PC-3 (cell line): Measurements from ENCODE around the gene SYT7. TPM values are rescaled to one million over a fixed set of nuclear protein-coding genes. Genes with fewer than 3 reads are reported as not detected.

ENCODE experiments used
- ATAC-seq: fragments of 200-7000 bp; cut with Tn5 transposase; 2 replicates; pipeline ENCODE4 v1.9.1; 2020; ENCODE audit warnings: mild to moderate bottlenecking, moderate library complexity
- BruUV-seq: library from RNA; stranded (reverse); fragments of 400-500 nt; replicated peaks from 2 replicates; lab custom pipeline; 2021; lab: Mats Ljungman, UMichigan
- CTCF ChIA-PET: fragments of 300-600 bp; sonication (Branson Sonifier 250); formaldehyde crosslinking; loops from one replicate; lab custom pipeline; 2022; ENCODE audit warnings: antibody characterized with exemption; lab: Charles Lee
- POLR2A ChIA-PET: fragments of 300-600 bp; sonication (Branson Sonifier 250); formaldehyde crosslinking; loops from one replicate; lab custom pipeline; 2022; ENCODE audit warnings: antibody characterized with exemption; ENCODE audit not compliant: unreplicated experiment; lab: Charles Lee
- DNase-seq: peaks from one replicate; pipeline ENCODE4 v3.0.0-alpha.2; 2015
- H2AFZ ChIP-seq: fragments of 300-600 bp; sonication (generic); 2 replicates; pipeline ENCODE4 v1.6.0; 2016; ENCODE audit warnings: antibody characterized with exemption, low read length
- H3F3A ChIP-seq: fragments of 300-600 bp; sonication (generic); one replicate; pipeline ENCODE4 v1.6.0; 2017; ENCODE audit warnings: antibody characterized with exemption, low read length, control low read depth, mild to moderate bottlenecking; ENCODE audit not compliant: unreplicated experiment
- H3K27ac ChIP-seq: fragments of 300-600 bp; sonication (generic); 2 replicates; pipeline ENCODE4 v1.5.1; 2016; ENCODE audit warnings: mild to moderate bottlenecking, low read length
- H3K27me3 ChIP-seq: fragments of 300-600 bp; sonication (generic); 2 replicates; pipeline ENCODE4 v1.6.1; 2016; ENCODE audit warnings: low read length, mixed read lengths
- H3K36me3 ChIP-seq: fragments of 300-600 bp; sonication (generic); 2 replicates; pipeline ENCODE4 v1.6.1; 2016; ENCODE audit warnings: low read depth, mixed run types, low read length, mixed read lengths
- H3K4me1 ChIP-seq: fragments of 300-600 bp; sonication (generic); 2 replicates; pipeline ENCODE4 v1.5.1; 2016; ENCODE audit warnings: low read length; ENCODE audit not compliant: insufficient read depth
- H3K4me2 ChIP-seq: fragments of 300-600 bp; sonication (generic); 2 replicates; pipeline ENCODE4 v1.6.0; 2016; ENCODE audit warnings: low read length
- H3K4me3 ChIP-seq: fragments of 300-600 bp; sonication (generic); 2 replicates; pipeline ENCODE4 v1.5.1; 2016; ENCODE audit warnings: mild to moderate bottlenecking, low read length, mixed read lengths
- H3K79me2 ChIP-seq: fragments of 300-600 bp; sonication (generic); 2 replicates; pipeline ENCODE4 v1.6.1; 2017; ENCODE audit warnings: low read length, mixed read lengths
- H3K9ac ChIP-seq: fragments of 300-600 bp; sonication (generic); 2 replicates; pipeline ENCODE4 v1.6.0; 2016; ENCODE audit warnings: mild to moderate bottlenecking, low read length
- H3K9me2 ChIP-seq: fragments of 300-600 bp; sonication (generic); replicated peaks from 2 replicates; pipeline ENCODE4 v1.6.1; 2016; ENCODE audit warnings: mixed run types, low read length, mixed read lengths
- H3K9me3 ChIP-seq: fragments of 300-600 bp; sonication (generic); 2 replicates; pipeline ENCODE4 v1.6.1; 2016; ENCODE audit warnings: low read length, mixed read lengths
- H4K20me1 ChIP-seq: fragments of 300-600 bp; sonication (generic); 2 replicates; pipeline ENCODE4 v1.6.1; 2016; ENCODE audit warnings: low read length, mixed read lengths
- EZH2 ChIP-seq: fragments of 300-600 bp; sonication (generic); IDR thresholded peaks from one replicate; pipeline ENCODE4 v1.6.1; 2017; ENCODE audit warnings: antibody characterized with exemption, mild to moderate bottlenecking, low read length; ENCODE audit not compliant: unreplicated experiment
- EZH2phosphoT487 ChIP-seq: fragments of 300-600 bp; sonication (generic); IDR thresholded peaks from 2 replicates; pipeline ENCODE4 v1.6.1; 2018; ENCODE audit warnings: mild to moderate bottlenecking, antibody characterized with exemption, low read length, borderline replicate concordance
- intact Hi-C: fragments of 100-400 bp; cut with micrococcal nuclease; formaldehyde crosslinking; loops from 2 replicates; pipeline ENCODE4 v1.9.0; 2023
- total RNA-seq: library from RNA; depleted of rRNA; stranded (reverse); fragments of >200 nt; gene quantifications from 2 replicates; pipeline ENCODE4 v1.2.3, GENCODE V29; 2014
- TF ChIP-seq, protein P1 (sequence below): fragments of 300-600 bp; sonication (generic); conservative IDR thresholded peaks from 2 replicates; pipeline ENCODE4 v1.5.1; 2017; ENCODE audit warnings: antibody characterized with exemption, low read depth, mild to moderate bottlenecking, low read length

Gene SYT7
- total RNA-seq, 1 experiment from 2014 or later = 23.2 TPM

DNA sequence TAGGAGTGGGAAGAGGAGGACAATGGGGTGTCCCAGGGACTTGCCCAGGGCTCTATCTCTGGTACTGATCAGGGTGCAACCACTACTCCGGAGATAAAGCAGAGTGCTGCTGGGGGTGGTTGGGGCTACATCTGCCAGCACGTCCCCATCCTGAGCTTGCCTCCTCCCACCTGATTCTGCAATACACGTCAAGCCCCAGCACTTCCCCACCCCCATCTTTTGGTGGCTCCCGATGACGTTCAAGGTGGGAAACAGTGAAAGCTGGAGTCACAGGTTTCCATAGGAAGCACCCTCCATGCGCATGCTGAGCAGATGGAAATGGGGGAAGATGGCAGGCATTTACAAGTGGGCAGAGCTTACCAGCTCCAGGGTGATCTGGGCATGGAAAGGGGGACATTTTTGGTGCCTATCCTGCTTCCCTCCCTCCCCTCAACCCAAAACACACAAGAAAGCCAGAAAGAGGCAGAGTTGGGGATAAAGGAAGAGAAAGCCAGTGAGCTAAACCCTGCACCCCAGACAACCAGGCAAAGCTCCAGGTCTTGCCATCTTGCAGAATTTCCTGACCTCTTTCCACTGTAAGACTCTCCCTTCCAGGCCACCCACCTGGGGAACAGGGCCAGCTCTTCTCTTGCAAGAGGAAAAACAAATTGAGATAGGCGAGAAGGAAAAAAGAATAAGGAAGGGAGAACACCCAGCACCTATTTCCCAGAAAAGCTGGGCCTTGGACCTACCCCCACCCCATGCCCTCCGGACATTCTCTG is 15.8 kb downstream of the SYT7 start:
- no TSS peak for BruUV-seq

GRCh38 chr11:61560751-61561150 is 20.1 kb downstream of the SYT7 start:
- BruUV-seq = no TSS peak
- no peaks in the 10 kb centered on the region for H4K20me1 ChIP-seq
- no peak for ATAC-seq
- H3K27ac ChIP-seq = no peak overlapping the region
- intact Hi-C loops = no loop called here
- DNase-seq = no peak
- TF ChIP-seq, protein P1, sequence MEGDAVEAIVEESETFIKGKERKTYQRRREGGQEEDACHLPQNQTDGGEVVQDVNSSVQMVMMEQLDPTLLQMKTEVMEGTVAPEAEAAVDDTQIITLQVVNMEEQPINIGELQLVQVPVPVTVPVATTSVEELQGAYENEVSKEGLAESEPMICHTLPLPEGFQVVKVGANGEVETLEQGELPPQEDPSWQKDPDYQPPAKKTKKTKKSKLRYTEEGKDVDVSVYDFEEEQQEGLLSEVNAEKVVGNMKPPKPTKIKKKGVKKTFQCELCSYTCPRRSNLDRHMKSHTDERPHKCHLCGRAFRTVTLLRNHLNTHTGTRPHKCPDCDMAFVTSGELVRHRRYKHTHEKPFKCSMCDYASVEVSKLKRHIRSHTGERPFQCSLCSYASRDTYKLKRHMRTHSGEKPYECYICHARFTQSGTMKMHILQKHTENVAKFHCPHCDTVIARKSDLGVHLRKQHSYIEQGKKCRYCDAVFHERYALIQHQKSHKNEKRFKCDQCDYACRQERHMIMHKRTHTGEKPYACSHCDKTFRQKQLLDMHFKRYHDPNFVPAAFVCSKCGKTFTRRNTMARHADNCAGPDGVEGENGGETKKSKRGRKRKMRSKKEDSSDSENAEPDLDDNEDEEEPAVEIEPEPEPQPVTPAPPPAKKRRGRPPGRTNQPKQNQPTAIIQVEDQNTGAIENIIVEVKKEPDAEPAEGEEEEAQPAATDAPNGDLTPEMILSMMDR = no peak
- TF ChIP-seq EZH2phosphoT487 = no peak
- no peak for TF ChIP-seq EZH2
- no peaks in the 10 kb centered on the region for H3K36me3 ChIP-seq
- H3K4me3 ChIP-seq = no peak overlapping the region
- no peak overlapping the region for H3K9ac ChIP-seq
- peaks cover 4% of the 10 kb centered on the region for H3K4me1 ChIP-seq
- H3F3A ChIP-seq = no peaks in the 10 kb centered on the region
- H3K27me3 ChIP-seq = no peaks in the 10 kb centered on the region
- H3K4me2 ChIP-seq = no peak overlapping the region
- H3K79me2 ChIP-seq = no peaks in the 10 kb centered on the region
- no peak overlapping the region for H2AFZ ChIP-seq
- no peaks in the 10 kb centered on the region for H3K9me3 ChIP-seq
- CTCF ChIA-PET = no interaction called here
- no peaks in the 10 kb centered on the region for H3K9me2 ChIP-seq
- POLR2A ChIA-PET = no interaction called here

More for the DNA sequence above, 15.8 kb downstream of the SYT7 start:
- 0 out of 2 replicates have a peak, but pooled peaks cover 6% of the 10 kb centered on the region for H4K20me1 ChIP-seq
- H3K27me3 ChIP-seq = no peaks in the 10 kb centered on the region
- H3K9me3 ChIP-seq = no peaks in the 10 kb centered on the region
- no peak overlapping the region for H3K9ac ChIP-seq
- ATAC-seq (no peak), DNase-seq (no peak)
- POLR2A ChIA-PET = no interaction called here
- no peak overlapping the region for H3K4me2 ChIP-seq
- H3K9me2 ChIP-seq = no peaks in the 10 kb centered on the region
- no peaks in the 10 kb centered on the region for H3K79me2 ChIP-seq
- H2AFZ ChIP-seq = no peak overlapping the region
- H3F3A ChIP-seq = no peaks in the 10 kb centered on the region
- intact Hi-C loops = no loop called here
- TF ChIP-seq, protein P1 = no peak
- TF ChIP-seq EZH2 (no peak), EZH2phosphoT487 (no peak)
- no peak overlapping the region for H3K27ac ChIP-seq
- no peak overlapping the region for H3K4me3 ChIP-seq
- CTCF ChIA-PET = no interaction called here
- H3K4me1 ChIP-seq = no peaks in the 10 kb centered on the region
- H3K36me3 ChIP-seq = no peaks in the 10 kb centered on the region

GRCh38 chr11:61556621-61557020 is 24.3 kb downstream of the SYT7 start:
- intact Hi-C loops = no loop called here
- H3K27me3 ChIP-seq = no peaks in the 10 kb centered on the region
- no TSS peak for BruUV-seq

More at GRCh38 chr11:61556621-61557020, 24.3 kb downstream of the SYT7 start:
- H3K27ac ChIP-seq = no peak overlapping the region
- H3K4me3 ChIP-seq = no peak overlapping the region
- no peak overlapping the region for H3K4me2 ChIP-seq
- CTCF ChIA-PET = no interaction called here
- no peaks in the 10 kb centered on the region for H4K20me1 ChIP-seq
- no peaks in the 10 kb centered on the region for H3K79me2 ChIP-seq
- H2AFZ ChIP-seq = no peak overlapping the region
- H3F3A ChIP-seq = no peaks in the 10 kb centered on the region
- DNase-seq = no peak
- H3K4me1 ChIP-seq = peaks cover 13% of the 10 kb centered on the region
- POLR2A ChIA-PET = no interaction called here
- H3K9ac ChIP-seq = no peak overlapping the region
- H3K9me3 ChIP-seq = no peaks in the 10 kb centered on the region
- TF ChIP-seq EZH2 (no peak), EZH2phosphoT487 (no peak)
- TF ChIP-seq, protein P1 = no peak
- ATAC-seq = no peak
- H3K36me3 ChIP-seq = no peaks in the 10 kb centered on the region
- no peaks in the 10 kb centered on the region for H3K9me2 ChIP-seq
